ENCODE results near the gene MFSD12. TPM values are rescaled to one million over a fixed set of nuclear protein-coding genes. Genes with fewer than 3 reads are reported as not detected.

MFSD12 gene
- total RNA-seq, 1 donor from 2014 or later, result 181 TPM

DNA sequence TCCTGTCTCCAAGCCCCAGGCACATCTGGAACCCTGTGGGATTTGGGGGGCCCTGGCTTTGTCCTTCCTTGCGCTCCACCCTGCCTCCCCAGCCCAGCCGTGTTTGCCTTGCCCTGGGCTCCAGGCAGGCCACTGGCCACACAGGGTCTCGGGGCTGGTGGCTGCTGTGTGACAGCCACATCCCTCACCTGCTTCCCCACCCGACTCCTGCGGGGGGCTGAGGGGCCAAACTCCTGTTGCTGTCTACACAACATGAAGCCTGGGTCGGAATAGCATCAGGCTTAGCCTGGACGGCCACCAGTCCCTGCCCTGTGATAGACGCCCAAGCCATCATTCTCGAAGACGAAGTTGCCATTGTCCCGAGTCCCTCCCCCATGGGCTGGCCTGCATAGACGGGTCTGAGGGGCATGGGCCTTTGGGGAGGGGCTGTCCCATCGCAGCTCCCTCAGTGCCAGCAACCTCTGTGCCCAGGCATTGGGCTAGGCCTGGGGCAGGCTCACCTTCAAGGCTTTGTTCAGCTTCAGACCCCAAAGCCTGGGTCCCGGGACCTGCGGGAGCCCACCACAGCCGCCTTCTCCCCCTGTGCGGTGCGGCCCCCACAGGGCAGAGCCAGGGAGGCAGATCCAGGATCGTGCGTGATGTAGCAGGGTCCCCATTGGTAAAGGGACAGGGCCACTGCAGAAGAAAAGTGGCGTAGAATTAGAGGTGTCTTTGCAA, 33.9 kb downstream of the MFSD12 start:
- Histone ChIP-seq H2AFZ (ENCODE audit: low read depth, low read length) (no peak overlapping the region), H3K27me3 (ENCODE audit: insufficient read depth, low read length) (no peaks in the 10 kb centered on the region), H4K20me1 (ENCODE audit: insufficient read depth, low read length) (peaks cover 77% of the 10 kb centered on the region), H3K9me3 (ENCODE audit: insufficient read depth, low read depth, low read length) (no peaks in the 10 kb centered on the region), H3K79me2 (ENCODE audit: insufficient read depth, low read length) (peaks cover 69% of the 10 kb centered on the region), H3K4me3 (ENCODE audit: insufficient read depth, low read depth, low read length) (no peak overlapping the region), H3K9ac (ENCODE audit: low read length) (no peak overlapping the region), H3K36me3 (ENCODE audit: insufficient read depth, low read length) (peaks cover 4% of the 10 kb centered on the region), H3K27ac (ENCODE audit: low read depth, low read length) (no peak overlapping the region), H3K4me1 (ENCODE audit: insufficient read depth, low read length) (no peaks in the 10 kb centered on the region), H3K4me2 (ENCODE audit: low read length) (no peak overlapping the region)
- peaks cover 6% of the 10 kb centered on the region for H3K36me3 Mint-ChIP-seq (ENCODE audit: low read depth, unreplicated experiment)
- TF ChIP-seq, protein P1, sequence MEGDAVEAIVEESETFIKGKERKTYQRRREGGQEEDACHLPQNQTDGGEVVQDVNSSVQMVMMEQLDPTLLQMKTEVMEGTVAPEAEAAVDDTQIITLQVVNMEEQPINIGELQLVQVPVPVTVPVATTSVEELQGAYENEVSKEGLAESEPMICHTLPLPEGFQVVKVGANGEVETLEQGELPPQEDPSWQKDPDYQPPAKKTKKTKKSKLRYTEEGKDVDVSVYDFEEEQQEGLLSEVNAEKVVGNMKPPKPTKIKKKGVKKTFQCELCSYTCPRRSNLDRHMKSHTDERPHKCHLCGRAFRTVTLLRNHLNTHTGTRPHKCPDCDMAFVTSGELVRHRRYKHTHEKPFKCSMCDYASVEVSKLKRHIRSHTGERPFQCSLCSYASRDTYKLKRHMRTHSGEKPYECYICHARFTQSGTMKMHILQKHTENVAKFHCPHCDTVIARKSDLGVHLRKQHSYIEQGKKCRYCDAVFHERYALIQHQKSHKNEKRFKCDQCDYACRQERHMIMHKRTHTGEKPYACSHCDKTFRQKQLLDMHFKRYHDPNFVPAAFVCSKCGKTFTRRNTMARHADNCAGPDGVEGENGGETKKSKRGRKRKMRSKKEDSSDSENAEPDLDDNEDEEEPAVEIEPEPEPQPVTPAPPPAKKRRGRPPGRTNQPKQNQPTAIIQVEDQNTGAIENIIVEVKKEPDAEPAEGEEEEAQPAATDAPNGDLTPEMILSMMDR (IDR thresholded peaks at IDR 0.05; ENCODE audit: insufficient read depth, low read depth, low read length), result no peak
- TF ChIP-seq EZH2 (IDR thresholded peaks at IDR 0.05; ENCODE audit: insufficient read depth, low read length), result no peak
- peaks cover 5% of the 10 kb centered on the region for H3K4me1 Mint-ChIP-seq (ENCODE audit: low read depth, unreplicated experiment)
- DNase-seq (ENCODE audit: low read depth), result no peak
- H3K27ac Mint-ChIP-seq (ENCODE audit: unreplicated experiment), result no peak overlapping the region
- FAIRE-seq, result no peak
- H3K9me3 Mint-ChIP-seq (ENCODE audit: unreplicated experiment), result no peaks in the 10 kb centered on the region
- no peak overlapping the region for H3K4me3 Mint-ChIP-seq (ENCODE audit: unreplicated experiment)
- H3K27me3 Mint-ChIP-seq (ENCODE audit: low read depth, unreplicated experiment), result no peaks in the 10 kb centered on the region

DNA sequence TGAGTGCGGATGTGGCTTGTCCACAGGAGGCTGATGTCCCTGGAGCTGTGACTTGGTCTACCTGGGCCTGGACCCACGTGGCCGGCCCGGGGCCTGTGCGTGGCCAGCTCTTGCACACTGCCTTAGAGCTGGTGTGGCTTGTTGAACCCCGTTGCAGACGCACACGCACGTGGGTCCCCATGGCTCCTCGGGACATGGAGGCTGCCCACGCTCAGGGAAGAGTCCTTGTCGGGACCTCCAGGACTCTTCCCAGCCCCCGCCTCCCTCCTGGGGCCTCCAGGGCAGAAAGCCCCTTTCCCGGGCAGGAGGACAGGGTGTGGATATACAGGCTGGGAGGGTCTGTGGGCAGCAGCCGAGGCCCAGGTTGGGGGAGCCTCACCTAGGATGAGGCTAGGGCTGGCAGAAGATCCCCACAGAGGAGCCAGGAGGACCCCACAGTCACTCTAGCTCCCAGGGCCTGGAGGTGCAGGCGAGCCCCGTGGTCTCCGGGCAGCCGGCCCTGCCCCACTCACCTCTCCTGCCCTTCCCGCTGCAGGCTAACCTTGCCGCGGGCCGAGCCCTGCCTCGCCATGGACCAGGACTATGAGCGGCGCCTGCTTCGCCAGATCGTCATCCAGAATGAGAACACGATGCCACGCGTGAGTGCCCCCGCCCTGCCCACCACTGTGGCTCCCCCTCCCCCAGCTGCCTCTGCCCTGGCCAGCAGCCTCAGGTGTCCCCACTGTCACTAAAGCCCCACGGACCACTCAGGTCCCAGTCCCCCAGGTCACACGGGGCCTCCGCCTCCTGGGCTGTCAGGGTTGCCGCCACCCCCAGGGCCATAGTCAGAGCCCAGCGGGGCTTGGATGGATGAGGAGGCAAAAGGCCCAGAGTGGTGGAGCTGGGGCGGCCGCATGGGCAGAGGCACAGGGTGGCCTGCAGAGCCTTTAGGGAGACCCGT, 34.7 kb downstream of the MFSD12 start:
- Mint-ChIP-seq H3K4me1 (ENCODE audit: low read depth, unreplicated experiment) (peaks cover 5% of the 10 kb centered on the region), H3K27me3 (ENCODE audit: low read depth, unreplicated experiment) (no peaks in the 10 kb centered on the region), H3K9me3 (ENCODE audit: unreplicated experiment) (no peaks in the 10 kb centered on the region), H3K36me3 (ENCODE audit: low read depth, unreplicated experiment) (peaks cover 6% of the 10 kb centered on the region), H3K4me3 (ENCODE audit: unreplicated experiment) (no peak overlapping the region), H3K27ac (ENCODE audit: unreplicated experiment) (no peak overlapping the region)
- Histone ChIP-seq H3K4me1 (ENCODE audit: insufficient read depth, low read length) (no peaks in the 10 kb centered on the region), H3K27me3 (ENCODE audit: insufficient read depth, low read length) (no peaks in the 10 kb centered on the region), H3K27ac (ENCODE audit: low read depth, low read length) (no peak overlapping the region), H3K79me2 (ENCODE audit: insufficient read depth, low read length) (peaks cover 77% of the 10 kb centered on the region), H3K4me2 (ENCODE audit: low read length) (no peak overlapping the region), H3K9ac (ENCODE audit: low read length) (no peak overlapping the region), H3K36me3 (ENCODE audit: insufficient read depth, low read length) (peaks cover 4% of the 10 kb centered on the region), H3K9me3 (ENCODE audit: insufficient read depth, low read depth, low read length) (no peaks in the 10 kb centered on the region), H4K20me1 (ENCODE audit: insufficient read depth, low read length) (peaks cover 82% of the 10 kb centered on the region), H3K4me3 (ENCODE audit: insufficient read depth, low read depth, low read length) (no peak overlapping the region), H2AFZ (ENCODE audit: low read depth, low read length) (no peak overlapping the region)
- TF ChIP-seq, protein P1 (IDR thresholded peaks at IDR 0.05; ENCODE audit: insufficient read depth, low read depth, low read length), result no peak
- TF ChIP-seq EZH2 (IDR thresholded peaks at IDR 0.05; ENCODE audit: insufficient read depth, low read length), result no peak
- DNase-seq (ENCODE audit: low read depth) (no peak), FAIRE-seq (no peak)

Measured in astrocyte (in vitro differentiated cells and primary cell).